HK-2 (cell line): ENCODE measurements around the gene POP4.
"Not testable (repeated sequence)": the region's sequence is repeated elsewhere in the genome, so short reads cannot be mapped to it uniquely, and the experiment has no call there.

Experiments used
- DNase-seq: peaks from one replicate; pipeline ENCODE4 v3.0.0-alpha.2; 2018; ENCODE audit not compliant: unreplicated experiment

Gene POP4

DNA sequence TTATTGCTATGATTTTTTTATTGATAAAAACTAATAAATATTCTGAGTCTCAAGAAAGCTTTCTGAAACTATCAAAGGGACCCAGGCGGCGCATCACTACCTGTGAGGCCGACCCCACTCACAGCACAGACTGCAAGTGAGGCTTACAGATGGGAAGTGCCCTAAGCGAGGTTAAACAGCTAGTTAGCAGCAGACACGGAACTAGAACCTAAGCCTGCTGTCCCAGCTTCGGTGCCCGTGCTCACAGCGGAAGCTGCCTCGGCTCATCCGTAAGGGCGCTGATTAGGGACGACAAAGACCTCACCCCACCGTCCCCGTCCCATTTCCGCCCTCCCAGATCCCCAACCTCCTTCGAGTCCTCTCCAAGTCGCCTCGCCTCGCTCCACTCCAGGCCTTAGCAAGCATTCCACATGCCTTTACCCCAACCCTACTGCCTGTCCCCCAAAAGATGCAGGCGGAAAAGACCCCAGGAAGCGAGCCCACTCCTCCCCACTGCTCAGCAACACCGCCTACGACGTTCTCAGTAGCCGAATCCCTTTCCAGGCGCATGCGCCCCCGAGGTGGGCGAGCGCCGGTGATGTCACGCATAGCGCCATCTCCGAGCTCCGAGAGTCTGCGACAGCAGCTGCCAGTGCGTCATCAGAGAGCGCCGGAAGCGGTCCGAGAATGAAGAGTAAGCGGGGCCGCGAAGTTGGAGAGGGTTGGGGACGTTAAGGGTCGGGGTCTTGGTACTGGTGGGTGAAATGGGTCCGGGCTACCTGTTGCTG, at the start of gene POP4:
POP4 (plus strand) TSS at position 631 of the 767 bp plus-strand sequence; CDS start at position 667, 36 bp downstream.
- peak; percentile 93 for DNase-seq

DNA sequence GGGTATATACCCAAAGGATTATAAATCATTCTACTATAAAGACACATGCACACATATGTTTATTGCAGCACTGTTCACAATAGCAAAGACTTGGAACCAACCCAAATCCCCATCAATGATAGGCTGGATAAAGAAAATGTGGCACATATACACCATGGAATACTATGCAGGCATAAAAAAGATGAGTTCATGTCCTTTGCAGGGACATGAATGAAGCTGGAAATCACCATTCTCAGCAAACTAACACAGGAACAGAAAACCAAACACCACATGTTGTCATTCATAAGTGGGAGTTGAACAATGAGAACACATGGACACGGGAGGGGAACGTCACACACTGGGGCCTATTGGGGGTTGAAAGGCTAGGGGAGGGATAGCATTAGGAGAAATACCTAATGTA, 47.0 kb upstream of the POP4 start:
- not testable (repeated sequence) for DNase-seq

DNA sequence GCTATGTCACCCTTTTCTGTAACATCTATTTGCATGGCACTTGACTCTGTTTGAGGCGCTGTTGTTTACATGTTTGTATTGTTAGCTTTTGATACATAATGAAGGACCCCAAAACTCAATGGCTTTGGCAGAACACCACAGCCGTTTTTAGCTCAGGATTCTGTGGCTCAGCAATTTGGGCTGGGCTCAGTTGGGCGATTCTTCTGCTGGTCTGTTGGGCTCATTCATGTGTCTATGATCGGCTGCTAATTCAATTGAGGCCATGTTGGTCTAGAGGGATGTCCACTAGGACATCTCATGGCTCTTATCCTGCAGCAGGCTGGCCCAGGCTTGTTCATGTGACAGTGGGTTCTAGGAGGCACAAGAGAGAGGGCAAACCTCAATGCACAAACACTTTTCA, 46.3 kb upstream of the POP4 start:
- DNase-seq = no peak

GRCh38 chr19:29560313-29561075, 45.6 kb upstream of the POP4 start:
- DNase-seq = no peak

- DNase-seq = no peak
Observed at GRCh38 chr19:29561601-29562000, 44.5 kb upstream of the POP4 start.

- no peak for DNase-seq
Observed at GRCh38 chr19:29562299-29563297, 43.5 kb upstream of the POP4 start.

DNA sequence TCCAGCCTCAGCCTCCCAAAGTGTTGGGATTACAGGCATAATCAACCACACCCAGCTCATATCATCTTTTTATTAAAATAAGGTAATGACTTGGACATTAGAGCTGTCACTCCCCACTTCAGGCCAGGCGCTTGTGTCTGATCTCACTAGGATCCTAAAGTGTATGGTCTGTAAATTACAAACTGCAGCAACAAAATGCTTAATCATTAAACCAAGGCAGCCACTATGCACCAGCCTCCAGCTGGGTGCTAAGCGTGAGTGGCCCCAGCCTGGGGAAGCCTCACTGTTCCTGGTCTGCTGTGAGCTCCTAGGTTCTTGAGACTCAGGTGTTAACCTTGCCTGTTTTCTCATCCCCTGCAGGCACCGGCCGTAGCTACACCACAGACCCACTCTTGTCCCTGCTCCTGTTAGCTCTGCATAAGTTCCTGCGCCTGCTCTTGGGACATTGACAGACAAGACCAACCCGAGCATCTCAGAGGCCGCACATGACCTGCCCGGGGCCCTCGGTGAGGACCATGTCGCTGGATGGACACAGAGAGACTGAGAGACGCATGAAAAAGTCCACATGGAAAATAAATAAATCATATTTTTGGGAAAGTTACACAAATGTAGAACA, 42.5 kb upstream of the POP4 start:
- peak; percentile 5 for DNase-seq

- DNase-seq = no peak
Observed at GRCh38 chr19:29564574-29565005, 41.5 kb upstream of the POP4 start.

DNA sequence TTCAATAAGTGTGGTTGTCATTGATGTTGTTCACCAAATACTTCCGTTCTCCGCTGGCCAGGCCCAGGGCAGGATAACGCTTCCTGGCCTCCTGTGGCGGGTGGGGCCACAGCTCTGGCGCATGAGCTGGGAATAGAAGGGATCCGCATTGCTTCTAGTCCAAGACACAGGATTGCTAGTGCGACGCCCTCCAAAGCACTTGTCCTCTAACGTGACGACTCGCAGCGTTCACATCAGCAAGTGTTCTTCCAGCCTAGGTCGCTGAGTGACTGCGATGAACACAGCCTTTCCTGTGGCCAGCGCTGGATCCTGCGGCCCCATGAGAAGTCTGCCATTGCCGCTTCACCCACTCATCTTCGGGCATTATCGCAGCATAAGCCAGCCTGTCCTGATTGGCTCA, 40.9 kb upstream of the POP4 start:
- no peak for DNase-seq

DNA sequence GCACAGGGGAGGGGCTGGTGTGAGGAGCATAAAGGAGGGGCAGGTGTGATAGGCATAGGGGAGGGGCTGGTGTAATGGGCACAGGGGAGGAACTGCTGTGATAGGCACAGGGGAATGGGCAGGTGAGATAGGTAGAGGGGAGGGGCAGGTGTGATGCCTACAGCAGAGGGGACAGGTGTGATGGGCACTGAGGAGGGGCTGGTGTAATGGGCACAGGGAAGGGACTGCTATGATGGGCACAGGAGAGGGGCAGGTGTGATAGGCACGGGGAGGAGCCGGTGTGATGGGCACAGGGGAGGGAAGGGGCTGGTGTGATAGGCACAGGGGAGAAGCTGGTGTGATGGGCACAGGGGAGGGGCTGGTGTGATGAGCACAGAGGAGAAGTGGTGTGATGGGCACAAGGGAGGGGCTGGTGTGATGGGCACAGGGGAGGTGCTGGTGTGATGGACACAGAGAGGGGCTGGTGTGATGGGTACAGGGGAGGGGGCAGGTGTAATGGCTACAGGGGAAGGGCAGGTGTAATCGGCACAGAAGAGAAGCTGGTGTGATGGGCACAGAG, 39.5 kb upstream of the POP4 start:
- no peak for DNase-seq

DNA sequence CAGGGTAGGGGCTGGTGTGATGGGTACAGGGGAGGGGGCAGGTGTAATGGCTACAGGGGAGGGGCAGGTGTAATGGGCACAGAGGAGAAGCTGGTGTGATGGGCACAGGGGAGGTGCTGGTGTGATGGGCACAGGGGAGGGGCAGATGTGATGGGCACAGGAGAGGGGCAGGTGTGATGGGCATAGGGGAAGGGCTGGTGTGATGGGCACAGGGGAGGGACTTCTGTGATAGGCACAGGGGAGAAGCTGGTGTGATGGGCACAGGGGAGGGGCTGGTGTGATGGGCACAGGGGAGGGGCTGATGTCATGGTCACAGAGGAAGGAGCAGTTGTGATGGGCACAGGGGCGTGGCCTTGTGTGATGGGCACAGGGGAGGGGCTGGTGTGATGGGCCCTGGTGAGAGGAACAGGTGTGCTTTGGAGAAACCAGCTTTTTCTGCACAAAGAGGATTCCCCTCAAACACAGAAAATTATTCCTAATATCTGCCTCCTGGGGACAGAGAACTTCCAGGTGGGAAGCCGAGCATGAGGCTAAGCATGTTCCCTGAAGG, 38.6 kb upstream of the POP4 start:
- no peak for DNase-seq

DNA sequence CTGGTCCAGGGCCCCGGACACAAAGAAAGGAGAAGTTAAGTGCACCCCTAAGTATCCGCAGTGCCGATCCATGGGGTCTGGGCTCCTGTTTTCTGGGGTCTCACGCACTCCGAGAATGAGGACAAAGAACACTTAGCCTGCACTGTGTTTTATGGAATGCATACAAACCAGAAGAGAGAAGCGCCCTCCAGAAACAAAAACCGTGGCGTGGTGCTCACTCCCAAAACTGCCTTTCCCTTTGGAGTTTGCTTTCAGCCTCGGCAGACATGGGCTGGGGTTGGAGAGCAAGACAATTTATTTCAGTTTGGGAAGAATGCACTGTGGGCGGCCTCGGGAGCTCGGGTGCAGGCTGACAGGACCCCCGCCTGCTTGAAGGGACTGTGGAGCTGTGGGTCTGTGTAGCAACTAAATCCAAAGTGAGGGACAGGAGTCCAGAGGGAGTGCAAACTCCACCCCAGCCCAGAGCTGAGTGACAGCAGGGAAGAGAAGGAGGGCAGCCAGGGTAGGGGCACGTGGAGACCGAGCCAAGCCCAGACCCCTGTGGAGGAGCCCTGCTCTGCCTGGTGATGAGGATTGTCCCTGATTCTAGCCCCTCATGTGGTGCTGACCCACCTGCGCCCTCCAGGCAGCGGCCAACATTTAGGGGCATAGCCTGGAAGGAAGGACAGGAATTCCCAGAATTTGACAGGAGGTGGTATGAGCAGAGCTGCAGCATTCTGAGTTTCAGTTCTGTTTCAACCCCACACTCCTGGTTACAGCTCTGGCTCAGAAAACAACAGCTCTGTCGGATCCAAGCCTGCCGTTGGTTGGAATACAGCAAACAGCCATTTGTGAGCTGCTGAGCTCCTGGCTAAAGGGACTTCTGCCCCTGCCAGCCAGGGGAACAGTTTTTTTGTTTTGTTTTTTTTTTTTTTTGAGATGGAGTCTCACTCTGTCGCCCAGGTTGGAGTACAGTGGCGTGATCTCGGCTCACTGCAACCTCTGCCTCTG, 37.8 kb upstream of the POP4 start:
- no peak for DNase-seq

DNA sequence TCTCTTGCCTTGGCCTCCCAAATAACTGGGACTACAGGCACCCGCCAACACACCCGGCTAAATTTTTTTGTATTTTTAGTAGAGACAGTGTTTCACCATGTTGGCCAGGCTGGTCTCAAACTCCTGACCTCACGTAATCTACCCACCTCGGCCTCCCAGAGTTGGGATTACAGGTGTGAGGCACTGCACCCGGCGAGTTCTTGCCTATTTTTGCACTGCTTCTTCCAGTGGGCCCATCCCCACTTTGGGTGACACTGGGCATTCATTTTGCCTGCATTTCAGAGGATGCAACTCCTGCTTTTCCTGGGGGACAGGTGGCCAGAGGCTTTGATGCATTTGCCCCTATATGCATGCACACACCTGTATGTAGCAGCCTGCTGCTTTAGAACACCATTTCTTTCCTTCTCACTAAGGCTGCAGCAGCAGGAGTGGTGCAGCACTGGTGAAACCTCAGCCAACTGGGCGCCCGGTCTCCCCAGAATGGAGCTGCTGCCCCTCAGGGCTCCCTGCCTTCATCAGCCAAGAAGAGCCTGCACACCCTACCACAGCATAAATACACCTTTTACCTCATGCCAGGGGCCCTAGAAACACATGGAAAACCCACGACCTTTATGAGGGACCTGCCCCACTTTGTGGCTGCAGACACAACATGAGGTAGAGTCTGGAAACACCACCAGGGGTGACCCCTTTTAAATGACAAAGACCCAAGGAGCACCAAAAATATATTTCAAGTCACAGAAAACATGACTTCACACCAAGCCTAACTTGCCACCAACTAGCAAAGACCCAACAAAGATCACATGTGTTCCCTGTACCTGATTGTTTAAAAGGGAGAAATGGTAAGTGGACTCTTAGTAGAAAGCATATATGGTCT, 36.8 kb upstream of the POP4 start:
- DNase-seq = no peak

DNA sequence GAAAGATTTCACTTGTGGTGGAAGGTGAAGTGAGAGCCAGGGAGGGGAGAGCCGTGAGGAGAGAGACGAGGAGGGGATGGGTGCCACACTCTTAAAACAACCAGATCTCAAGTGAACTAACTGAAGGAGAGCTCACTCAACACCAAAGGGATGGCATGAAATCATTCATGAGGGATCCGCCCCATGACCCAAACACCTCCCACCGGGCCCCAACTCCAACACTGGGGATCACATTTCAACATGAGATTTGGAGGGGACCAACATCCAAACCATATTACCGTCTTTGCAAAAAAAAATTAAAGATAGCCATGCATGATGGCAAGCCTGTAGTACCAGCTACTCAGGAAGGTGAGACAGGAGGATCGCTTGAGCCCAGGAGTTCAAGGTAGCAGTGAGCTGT, 34.9 kb upstream of the POP4 start:
- DNase-seq = no peak

GRCh38 chr19:29573486-29573885, 32.6 kb upstream of the POP4 start:
- DNase-seq = no peak

- no peak for DNase-seq
Observed at GRCh38 chr19:29574510-29574909, 31.6 kb upstream of the POP4 start.

GRCh38 chr19:29576046-29576606, 30.0 kb upstream of the POP4 start:
- DNase-seq = peak; percentile 25
